K562 (cell line): ENCODE measurements around the gene SDK1.

Source experiments
- ZBTB17 ChIP-seq: fragments of 450-650 bp; formaldehyde crosslinking; IDR thresholded peaks from 2 replicates; pipeline ENCODE4 v1.4.0; 2020; ENCODE audit warnings: mild to moderate bottlenecking
- ZKSCAN3 ChIP-seq: fragments of 250-450 bp; sonication (Bioruptor Pico); IDR thresholded peaks from 2 replicates; pipeline ENCODE4 v1.4.0; 2020

DNA sequence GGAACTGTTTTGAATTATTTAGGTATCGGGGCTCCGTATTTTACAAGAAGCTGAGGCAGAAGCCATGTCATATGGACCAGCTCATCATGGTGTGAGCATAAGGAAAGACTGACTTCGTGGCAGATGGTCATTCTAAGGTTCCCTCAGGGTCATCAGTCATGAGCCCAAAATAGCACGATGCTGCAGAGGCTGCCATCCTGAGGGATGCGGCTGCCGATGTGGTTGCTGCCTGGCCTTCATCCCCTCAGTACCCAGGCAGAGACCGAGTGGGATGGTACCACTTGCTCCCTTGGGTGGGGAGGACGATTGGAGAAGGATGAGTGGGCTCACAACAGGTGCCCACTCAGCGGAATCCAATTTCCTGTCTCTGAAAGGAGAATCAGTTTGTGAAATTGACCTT is 490.3 kb downstream of the SDK1 start:
- TF ChIP-seq ZBTB17 (CRISPR knock-in tag) (no peak), ZKSCAN3 (no peak)
